Measurements from ENCODE around the gene TRAPPC11.
"Not testable (repeated sequence)": the region's sequence is repeated elsewhere in the genome, so short reads cannot be mapped to it uniquely, and the experiment has no call there.

TRAPPC11 gene

GRCh38 chr4:183722731-183723560, 63.9 kb downstream of the TRAPPC11 start:
- DNase-seq = peak; percentile 43

DNA sequence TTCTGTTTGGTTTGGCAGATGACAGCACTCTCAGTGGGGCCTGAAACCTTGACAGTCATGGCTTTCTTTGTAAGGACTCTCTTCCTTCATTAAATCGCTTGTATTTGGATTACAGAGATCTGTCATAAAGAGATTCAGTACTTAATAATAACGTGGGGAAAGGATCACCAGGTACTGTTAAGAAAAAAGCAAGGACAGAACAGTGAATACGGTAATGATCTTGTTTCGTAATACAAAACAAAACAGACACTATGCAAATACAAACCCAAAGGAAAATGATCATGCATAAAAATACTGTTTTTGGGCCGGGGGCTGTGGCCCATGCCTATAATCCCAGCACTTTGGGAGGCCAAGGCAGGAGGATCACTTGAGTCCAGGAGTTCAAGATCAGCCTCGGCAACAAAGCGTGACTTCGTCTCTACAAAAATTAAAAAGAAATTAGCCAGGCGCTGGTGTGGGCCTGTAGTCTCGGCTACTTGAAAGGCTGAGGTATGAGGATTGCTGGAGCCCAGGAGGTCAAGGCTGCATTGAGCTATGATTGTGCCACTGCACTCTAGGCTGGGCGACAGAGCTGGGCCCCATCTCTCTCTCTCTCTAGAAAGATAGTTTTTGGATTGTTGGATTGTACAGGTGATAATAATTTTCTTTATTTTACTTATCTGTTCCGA, 64.6 kb downstream of the TRAPPC11 start:
- no peak for DNase-seq

DNA sequence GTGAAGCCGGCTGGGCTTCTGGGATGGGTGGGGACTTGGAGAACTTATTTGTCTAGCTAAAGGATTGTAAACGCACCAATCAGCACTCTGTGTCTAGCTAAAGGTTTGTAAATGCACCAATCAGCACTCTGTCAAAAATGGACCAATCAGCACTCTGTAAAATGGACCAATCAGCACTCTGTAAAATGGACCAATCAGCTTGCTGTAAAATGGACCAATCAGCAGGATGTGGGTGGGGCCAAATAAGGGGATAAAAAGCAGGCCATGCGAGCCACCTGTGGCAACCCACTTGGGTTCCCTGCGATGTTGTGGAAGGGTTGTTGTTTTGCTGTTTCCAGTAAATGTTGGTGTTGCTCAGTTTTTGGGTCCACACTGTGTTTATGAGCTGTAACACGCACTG, 66.5 kb downstream of the TRAPPC11 start:
- DNase-seq = not testable (repeated sequence)

- no peak for DNase-seq
Measured at GRCh38 chr4:183727482-183727881, 68.4 kb downstream of the TRAPPC11 start.

DNA sequence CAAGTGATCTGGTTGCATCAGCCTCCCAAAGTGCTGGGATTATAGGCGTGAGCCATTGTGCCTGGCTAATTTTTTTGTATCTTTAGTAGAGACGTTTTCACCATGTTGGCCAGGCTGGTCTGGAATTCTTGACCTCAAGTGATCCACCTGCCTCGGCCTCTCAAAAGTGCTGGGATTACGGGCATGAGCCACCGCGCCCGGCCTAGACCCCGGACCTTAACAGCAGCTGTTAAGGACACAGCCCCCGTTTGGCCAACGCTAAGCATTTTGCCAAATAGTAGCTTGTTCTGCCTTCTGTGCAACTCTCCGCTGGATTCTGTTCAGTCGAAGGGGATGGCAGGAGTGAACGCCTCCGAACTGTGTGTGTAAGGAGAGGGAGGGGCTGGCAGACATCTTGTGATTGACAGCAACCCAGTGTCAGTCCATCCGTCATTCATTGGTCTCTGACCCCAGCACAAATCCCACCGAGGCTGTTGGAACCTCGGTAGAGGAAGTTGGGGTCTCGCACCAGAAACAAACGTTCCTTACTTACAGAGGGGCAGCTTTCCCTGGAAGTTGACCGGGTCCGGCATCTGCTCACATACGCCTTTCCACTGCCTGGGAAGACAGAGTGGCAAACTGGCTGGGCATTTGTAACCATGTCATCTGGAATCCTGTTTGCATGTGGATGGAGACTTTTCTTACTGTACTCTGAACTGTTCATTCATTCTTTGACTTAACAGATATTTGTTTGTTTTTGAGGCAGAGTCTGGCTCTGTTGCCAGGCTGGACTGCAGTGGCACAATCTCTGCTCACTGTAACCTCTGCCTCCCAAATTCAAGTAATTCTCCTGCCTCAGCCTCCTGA, 69.4 kb downstream of the TRAPPC11 start:
- DNase-seq = no peak

DNA sequence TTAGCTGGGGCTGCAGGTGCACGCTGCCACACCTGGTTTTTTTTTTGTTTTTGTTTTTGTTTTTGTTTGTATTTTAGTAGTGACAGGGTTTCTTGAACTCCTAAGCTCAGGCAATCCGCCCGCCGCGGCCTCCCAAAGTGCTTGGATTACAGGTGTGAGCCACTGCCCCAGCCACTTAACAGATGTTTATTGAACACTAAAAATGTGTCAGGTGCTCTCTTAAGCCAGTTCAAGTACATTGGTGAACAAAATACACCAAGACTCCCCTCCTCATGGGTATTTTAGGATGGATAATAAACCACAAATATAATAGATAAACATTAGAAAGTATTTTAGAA, 69.9 kb downstream of the TRAPPC11 start:
- no peak for DNase-seq

DNA sequence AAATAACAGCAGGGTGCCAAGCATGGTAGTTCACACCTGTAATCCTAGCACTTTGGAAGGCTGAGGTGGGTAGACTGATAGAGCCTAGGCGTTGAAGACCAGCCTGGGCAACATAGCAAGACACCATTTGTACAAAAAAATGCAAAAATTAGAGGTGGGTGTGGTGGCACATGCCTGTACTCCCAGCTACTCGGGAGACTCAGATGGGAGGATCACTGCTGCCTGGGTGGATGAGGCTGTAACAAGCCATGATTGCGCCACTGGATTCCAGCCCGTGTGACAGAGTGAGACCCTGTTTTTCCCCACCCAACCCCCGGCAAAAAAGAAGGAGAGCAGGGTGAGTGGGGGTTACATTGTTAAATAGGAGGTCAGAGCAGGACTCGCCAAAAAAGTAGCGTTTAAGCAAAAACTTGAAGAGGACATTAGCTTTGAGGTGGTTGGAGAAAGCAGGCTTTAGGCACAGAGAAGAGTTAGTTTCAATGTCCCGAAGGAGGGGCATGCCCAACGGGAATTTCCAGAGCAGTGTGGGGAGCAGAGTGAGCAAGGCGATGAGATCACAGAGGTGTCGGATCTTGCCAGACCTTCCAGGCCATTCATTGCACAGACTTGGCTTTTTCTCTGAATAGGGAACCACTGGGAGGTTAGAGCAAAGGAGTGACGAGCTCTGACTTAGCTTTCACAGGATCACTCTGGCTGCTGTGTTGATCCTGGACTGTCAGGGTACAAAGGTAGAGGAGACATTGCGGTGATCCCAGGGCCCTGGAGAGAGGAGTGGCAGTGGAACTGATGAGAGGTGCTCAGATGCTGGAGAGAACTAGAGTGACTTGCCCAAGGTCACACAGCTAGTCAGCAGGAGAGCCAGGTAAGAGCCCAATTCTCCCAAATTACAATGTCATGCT, 70.6 kb downstream of the TRAPPC11 start:
- DNase-seq = no peak

DNA sequence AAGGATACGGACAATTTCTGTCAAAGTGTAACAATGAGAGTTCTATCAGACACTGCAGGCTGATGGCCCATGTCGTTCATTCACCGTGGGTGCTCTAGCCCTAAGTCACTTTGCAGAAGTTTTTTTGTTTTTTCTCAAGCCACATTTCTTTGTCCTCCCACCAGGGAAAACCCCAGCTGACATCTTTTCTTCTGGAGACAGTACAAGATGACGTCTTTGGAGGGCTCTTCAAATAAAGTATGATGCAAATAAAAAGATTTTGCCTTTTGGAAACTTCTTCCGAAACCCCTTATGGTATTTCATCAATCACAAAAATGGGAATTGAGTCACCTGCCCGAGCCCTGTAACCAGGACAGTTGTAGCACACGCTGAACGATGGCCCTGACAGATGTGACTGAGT, 73.2 kb downstream of the TRAPPC11 start:
- no peak for DNase-seq

DNA sequence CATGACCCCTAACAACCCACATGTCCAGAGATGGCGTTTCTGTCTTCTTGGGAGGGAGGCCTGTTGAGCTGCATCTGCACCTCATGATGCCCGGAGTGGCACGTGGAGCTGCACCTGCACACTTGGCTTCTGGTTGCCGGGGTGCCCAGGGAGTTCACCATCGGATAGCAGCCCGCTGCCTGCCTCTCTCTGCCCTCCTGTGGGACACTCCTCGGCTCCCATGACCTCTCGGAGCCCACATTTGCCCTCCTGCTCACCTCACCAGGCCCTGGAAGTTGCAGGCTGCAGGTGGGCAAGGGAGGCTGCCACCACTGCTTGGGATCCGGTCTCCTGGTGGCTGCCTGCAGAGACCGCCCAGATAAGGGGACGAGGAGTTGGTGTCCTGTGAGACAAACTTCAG, 74.1 kb downstream of the TRAPPC11 start:
- no peak for DNase-seq

GRCh38 chr4:183738081-183738673, 79.1 kb downstream of the TRAPPC11 start:
- DNase-seq = no peak

DNA sequence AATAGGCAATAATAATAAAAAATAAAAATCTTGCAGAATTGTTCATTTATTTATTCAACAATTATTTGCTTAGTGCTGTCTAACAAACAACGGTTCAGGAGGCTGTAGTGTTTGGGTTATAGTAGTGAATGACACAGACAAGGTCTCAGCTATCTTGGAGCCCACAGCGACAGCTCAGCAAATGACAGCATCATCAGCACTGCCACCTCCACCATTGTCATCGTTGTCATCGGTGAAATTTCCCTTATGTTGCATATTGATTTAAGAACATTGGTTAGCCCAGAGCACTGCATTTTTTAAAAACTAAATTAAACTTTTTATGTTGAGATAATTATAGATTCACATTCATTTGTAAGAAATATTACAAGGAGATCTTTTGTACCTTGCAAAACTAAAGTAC, 79.9 kb downstream of the TRAPPC11 start:
- DNase-seq = no peak

- no peak for DNase-seq
Measured at GRCh38 chr4:183746305-183747229, 87.5 kb downstream of the TRAPPC11 start.

- DNase-seq = no peak
Measured at GRCh38 chr4:183747380-183747779, 88.3 kb downstream of the TRAPPC11 start.

DNA sequence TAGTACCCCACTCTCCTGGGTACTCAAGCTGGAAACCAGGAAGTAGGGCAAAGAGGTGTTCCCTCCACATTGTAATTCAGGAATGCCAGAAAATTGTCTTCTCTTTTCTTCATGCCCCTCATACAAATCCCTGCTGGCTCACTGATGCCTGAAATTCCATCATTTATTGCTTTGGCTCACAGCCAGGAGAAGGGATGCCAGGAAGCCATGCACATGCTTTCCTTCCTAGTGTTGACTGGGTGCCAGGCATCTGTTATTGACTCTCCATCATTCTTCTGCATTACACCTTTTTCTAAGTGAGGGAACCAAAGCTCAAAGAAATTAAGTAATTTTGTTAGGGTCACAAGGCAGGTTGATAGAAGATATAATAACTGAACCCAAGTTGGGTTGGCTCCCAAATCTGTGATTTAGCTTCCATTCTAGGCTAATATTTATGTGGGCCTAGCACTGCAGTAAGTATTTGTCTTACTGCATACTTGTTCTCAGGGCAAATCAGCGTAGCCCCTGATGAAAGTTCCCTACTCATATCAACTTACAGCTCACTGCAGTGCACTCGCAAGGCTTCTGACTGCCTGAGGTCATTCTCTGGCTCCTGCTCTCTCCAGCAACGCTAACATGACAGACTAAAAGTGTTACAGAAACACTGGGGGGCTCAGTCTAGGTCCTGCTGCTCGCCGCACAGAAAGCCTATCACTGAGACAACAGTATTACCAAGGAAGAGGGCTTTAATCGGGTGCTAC, 89.0 kb downstream of the TRAPPC11 start:
- no peak for DNase-seq

DNA sequence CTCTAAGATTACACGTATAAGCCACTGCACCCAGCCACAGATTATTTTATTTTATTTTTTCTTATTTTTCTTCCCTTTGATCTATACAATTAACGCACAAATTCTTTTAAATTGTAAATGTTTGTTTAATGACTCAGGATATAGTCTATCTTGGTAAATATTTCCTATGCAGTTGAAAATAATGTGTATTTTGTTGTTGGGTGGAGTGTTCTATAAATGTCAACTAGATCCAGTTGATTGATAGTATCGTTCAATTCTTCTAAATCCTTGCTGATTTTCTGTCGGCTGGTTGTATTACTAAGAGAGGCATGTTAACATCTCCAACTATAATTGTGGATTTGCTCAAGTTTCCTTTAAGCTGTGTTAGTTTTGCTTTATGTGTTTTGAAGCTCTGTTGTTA, 92.0 kb downstream of the TRAPPC11 start:
- no peak for DNase-seq

- DNase-seq = no peak
Measured at GRCh38 chr4:183755596-183755995, 96.5 kb downstream of the TRAPPC11 start.

DNA sequence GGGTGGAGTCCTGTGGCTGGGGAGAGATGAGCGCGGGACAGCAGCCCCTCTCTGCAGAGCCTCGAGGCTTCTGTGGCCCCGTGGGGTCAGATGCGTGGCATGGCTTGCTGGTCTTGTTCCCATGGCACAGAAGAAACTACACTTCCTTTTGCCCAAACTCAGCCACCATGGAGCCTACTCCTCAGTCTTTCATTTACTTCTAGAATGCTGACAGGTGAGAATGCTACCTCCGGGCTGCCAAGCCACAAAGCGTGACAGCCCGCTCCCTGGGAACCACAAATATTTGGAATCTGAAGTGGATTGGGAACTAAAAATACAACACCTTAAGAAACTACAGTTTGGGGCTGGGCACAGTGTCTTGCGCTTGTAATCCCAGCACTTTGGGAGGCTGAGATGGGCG, 98.0 kb downstream of the TRAPPC11 start:
- no peak for DNase-seq

DNA sequence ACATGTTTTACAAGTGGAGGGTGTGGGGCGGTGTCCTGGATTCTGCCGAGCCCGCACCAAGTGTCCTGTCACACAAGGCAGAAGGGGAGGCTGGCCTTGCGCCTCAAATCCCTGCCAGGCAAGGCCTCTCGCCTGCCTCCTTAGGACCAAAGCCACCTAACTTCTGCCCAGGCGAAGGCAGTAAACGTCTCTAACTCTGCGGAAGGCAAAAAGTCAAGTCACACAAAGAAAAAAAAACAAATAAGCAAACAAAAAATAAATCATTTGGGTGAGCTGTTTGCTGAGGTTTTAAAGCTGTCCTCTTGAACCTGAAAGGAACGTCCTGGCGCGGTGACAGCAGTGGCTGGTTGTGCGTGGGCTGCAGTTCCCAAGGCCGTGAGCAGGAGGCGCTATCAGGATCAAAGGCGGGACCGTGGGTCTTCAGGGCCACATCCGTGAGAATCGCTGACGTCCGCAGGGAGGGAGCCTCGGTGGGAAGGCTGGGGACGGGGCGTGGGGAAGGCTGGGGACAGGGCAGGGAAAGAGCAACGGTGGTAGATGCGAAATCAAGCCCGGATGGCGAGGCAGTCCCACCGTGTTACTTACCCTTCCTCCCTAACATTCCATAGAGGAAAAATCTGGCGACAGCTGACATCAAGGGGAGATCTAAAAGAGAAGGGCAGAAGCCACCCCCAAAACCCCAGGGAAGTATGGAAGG, 99.1 kb downstream of the TRAPPC11 start:
- no peak for DNase-seq

DNA sequence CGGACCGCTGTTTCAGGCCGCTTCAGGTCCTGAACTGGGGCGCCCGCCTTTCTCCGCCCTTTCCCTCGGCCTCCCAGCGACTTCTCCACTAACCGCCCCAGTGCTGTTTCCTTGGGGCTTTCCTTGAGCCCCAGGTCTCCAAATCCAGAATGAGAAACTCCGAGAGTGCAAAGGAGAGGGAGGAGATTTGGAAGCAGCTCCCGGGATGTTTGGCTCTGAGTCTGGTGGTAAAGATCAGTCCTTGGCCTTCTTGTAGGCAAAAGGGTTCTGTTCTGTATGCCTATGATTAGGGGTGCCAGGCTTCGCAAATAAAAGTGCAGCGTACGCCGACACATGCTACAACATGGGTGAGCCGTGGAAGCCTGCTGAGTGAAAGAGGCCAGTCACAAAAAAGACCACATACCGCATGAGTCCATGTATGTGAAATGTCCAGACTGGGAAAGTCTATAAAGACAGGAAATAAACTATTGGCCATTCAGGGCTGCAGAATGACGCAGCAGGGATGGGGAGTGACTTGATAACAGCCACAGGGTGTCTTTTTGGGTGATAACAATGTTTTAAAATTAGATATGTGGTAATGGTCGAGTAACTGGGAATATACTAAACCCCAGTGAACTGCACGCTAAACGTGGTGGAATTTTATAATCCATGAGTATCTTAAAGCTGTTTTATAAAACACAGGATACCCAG, 99.8 kb downstream of the TRAPPC11 start:
- no peak for DNase-seq

Data from central memory CD4-positive, alpha-beta T cell (primary cell).